ENCODE data around the gene COL4A6. TPM values are rescaled to one million over a fixed set of nuclear protein-coding genes. Genes with fewer than 3 reads are reported as not detected.

The COL4A6 gene
- total and polyA plus RNA-seq, 2 of the 8 experiments (the other 6 are each of a cell fraction or from before 2014, with no cell fraction given): 5.9 to 11.8 TPM

DNA sequence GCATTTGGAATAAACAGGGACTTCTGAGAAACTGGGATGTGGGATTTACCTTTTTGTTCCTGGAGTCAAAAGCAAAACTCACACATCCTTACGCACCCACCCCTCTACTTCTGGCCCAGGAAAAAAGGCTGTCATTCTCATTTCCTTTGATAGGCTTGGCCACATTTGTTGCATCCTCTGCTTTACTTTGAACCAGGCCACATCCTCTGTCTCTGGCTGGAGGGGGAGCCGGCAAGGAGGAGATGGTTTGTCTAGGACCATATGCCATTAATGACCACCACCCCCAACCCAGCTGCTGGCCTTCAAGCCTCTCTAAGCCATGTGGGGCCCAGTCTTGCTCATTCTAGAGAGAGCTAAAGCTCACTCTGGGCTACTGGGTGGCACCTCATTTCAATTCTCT is 282.1 kb downstream of the COL4A6 start:
- H3K18ac ChIP-seq (ENCODE audit: extremely low read depth, low read length): no peak overlapping the region
- DNase-seq (ENCODE audit: low read depth in 1 of 2, low spot score in 2 of 2): no peak
- no peaks in the 10 kb centered on the region for H3K23me2 ChIP-seq (ENCODE audit: low read depth, low read length)
- no peak overlapping the region for H2BK20ac ChIP-seq (ENCODE audit: low read length)
- H2BK12ac ChIP-seq (ENCODE audit: low read depth, low read length): no peak overlapping the region
- H3K23ac ChIP-seq (ENCODE audit: insufficient read length): no peak overlapping the region
- CTCF ChIA-PET (ENCODE audit: partially characterized antibody): interaction anchor here (1.1 to 1.4 kb wide), 2 partner anchors 10 to 17 kb away, joined by 3 to 6 read pairs; no protein-coding TSS in a partner anchor
- no peak overlapping the region for H3K4me3 ChIP-seq (ENCODE audit: extremely low read depth in 1 of 4, insufficient read depth in 2 of 4, low read depth in 3 of 4, low read length in 4 of 4)
- no peak overlapping the region for H4K8ac ChIP-seq (ENCODE audit: extremely low read depth, insufficient read depth, low read length)
- H3K27ac ChIP-seq (ENCODE audit: low read depth, low read length): no peak overlapping the region
- no peak overlapping the region for H3K14ac ChIP-seq (ENCODE audit: insufficient read length)
- H2AFZ ChIP-seq (ENCODE audit: low read length): no peak overlapping the region
- H2BK5ac ChIP-seq (ENCODE audit: low read depth, low read length): no peak overlapping the region
- H3K4ac ChIP-seq (replicated peaks; ENCODE audit: insufficient read length, low read depth, low read length): no peak overlapping the region
- no peak for FAIRE-seq
- no peaks in the 10 kb centered on the region for H4K20me1 ChIP-seq (replicated peaks in 1 of 2; ENCODE audit: control insufficient read depth in 1 of 2, insufficient read depth in 2 of 2, low read length in 2 of 2)
- H2BK15ac ChIP-seq (ENCODE audit: low read length): no peak overlapping the region
- no peak overlapping the region for H3K4me2 ChIP-seq (ENCODE audit: insufficient read depth in 1 of 2, low read depth in 2 of 2, low read length in 2 of 2)
- no peak overlapping the region for H3K56ac ChIP-seq (replicated peaks; ENCODE audit: insufficient read length, low read depth, low read length)
- POLR2A ChIA-PET (ENCODE audit: partially characterized antibody): no interaction called here
- 100% methylated on average over 2 of the region's 2 CpGs; no CpG with 5 or more reads in 1 of the 2 experiments for WGBS, 2 experiments (ENCODE audit: extremely low coverage in 1 of 2, insufficient coverage in 1 of 2, insufficient read length in 1 of 2, insufficient replicate concordance in 2 of 2, low coverage in 1 of 2, low lambda C conversion rate in 2 of 2, missing lambda C conversion rate in 1 of 2)
- no peak overlapping the region for H4K91ac ChIP-seq (replicated peaks; ENCODE audit: insufficient read length, low read length)
- H3K9me3 ChIP-seq (ENCODE audit: insufficient read depth in 2 of 2, low read depth in 1 of 2, low read length in 1 of 2): no peaks in the 10 kb centered on the region
- no peak for TF ChIP-seq PHF8 (conservative IDR thresholded peaks at IDR 0.05; ENCODE audit: low read depth, low read length)
- no peak for TF ChIP-seq BRCA1 (IDR thresholded peaks at IDR 0.05; ENCODE audit: low read depth, low read length)
- no peaks in the 10 kb centered on the region for H3K36me3 ChIP-seq (ENCODE audit: control insufficient read depth in 2 of 4, insufficient read depth in 4 of 4, low read length in 3 of 4)
- no peak overlapping the region for H3K9ac ChIP-seq (replicated peaks in 1 of 4; ENCODE audit: extremely low read depth in 1 of 4, low read depth in 3 of 4, low read length in 3 of 4)
- H3K79me1 ChIP-seq (ENCODE audit: low read depth, low read length): no peaks in the 10 kb centered on the region
- H2AK5ac ChIP-seq (ENCODE audit: low read depth, low read length): no peak overlapping the region
- no peaks in the 10 kb centered on the region for H3K4me1 ChIP-seq (replicated peaks in 1 of 4; ENCODE audit: control insufficient read depth in 3 of 4, insufficient read depth in 4 of 4, low read length in 3 of 4)
- H3K79me2 ChIP-seq (ENCODE audit: control insufficient read depth in 1 of 2, insufficient read depth in 2 of 2, low read length in 2 of 2): no peaks in the 10 kb centered on the region
- H3K27me3 ChIP-seq (replicated peaks in 1 of 4; ENCODE audit: control insufficient read depth in 3 of 4, extremely low read depth in 1 of 4, insufficient read depth in 3 of 4, low read length in 3 of 4): no peaks in the 10 kb centered on the region
- no peak overlapping the region for H4K5ac ChIP-seq (ENCODE audit: insufficient read length, low read depth, low read length)
- H2BK120ac ChIP-seq (replicated peaks; ENCODE audit: low read depth, low read length): no peak overlapping the region

Data from H1 (cell line).